HepG2 (cell line): ENCODE measurements around the gene FBXO39. TPM values are rescaled to one million over a fixed set of nuclear protein-coding genes. Genes with fewer than 3 reads are reported as not detected.

Source experiments
- ARID4A ChIP-seq: sonication (generic); formaldehyde crosslinking; IDR thresholded peaks from 2 replicates; pipeline ENCODE4 v1.5.0; 2020; ENCODE audit warnings: mild to moderate bottlenecking, missing genetic modification reagents, borderline replicate concordance
- ARNTL ChIP-seq: sonication (generic); formaldehyde crosslinking; IDR thresholded peaks from 2 replicates; pipeline ENCODE4 v1.4.0; 2020; ENCODE audit warnings: mild to moderate bottlenecking, missing genetic modification reagents
- ATF4 ChIP-seq, 2 experiments: fragments of 450-650 bp in 1 of 2; sonication (generic) in 1 of 2; formaldehyde crosslinking; IDR thresholded peaks; 2 replicates each; pipeline versions ENCODE4 v1.5.0 to v1.8.0; 2020 to 2022; ENCODE audit warnings: mild to moderate bottlenecking in 1 of 2, missing genetic modification reagents in 1 of 2
- BCL6 ChIP-seq: IDR thresholded peaks from 2 replicates; pipeline ENCODE4 v1.6.1; 2016; ENCODE audit warnings: missing genetic modification reagents, missing compliant biosample characterization
- CREB1 ChIP-seq, 2 experiments: fragments of 450-650 bp in 1 of 2; IDR thresholded peaks; 2 replicates each; pipeline ENCODE4 v1.6.1; 2016 to 2017; ENCODE audit warnings: control low read depth in 1 of 2, mild to moderate bottlenecking in 1 of 2, missing compliant biosample characterization in 1 of 2, missing genetic modification characterization in 1 of 2
- ELF3 ChIP-seq: IDR thresholded peaks from 2 replicates; pipeline ENCODE4 v1.6.1; 2016; ENCODE audit warnings: missing genetic modification reagents, missing compliant biosample characterization
- EP300 ChIP-seq, 3 experiments: sonication (generic) in 1 of 3; formaldehyde crosslinking in 1 of 3; IDR thresholded peaks; 2 replicates each; pipeline versions ENCODE4 v1.5.1 to v1.6.1; 2011 to 2020; ENCODE audit warnings: low read depth in 2 of 3, low read length in 2 of 3, borderline replicate concordance in 1 of 3, improper control_type of control experiment in 1 of 3, mild to moderate bottlenecking in 1 of 3, missing genetic modification reagents in 1 of 3, moderate library complexity in 1 of 3
- FLYWCH1 ChIP-seq: sonication (generic); formaldehyde crosslinking; IDR thresholded peaks from 2 replicates; pipeline ENCODE4 v1.8.1; 2023; ENCODE audit warnings: mild to moderate bottlenecking, missing genetic modification reagents
- GZF1 ChIP-seq: sonication (generic); formaldehyde crosslinking; IDR thresholded peaks from 2 replicates; pipeline ENCODE4 v1.5.1; 2020; ENCODE audit warnings: mild to moderate bottlenecking, missing genetic modification reagents
- IRF2 ChIP-seq: IDR thresholded peaks from 2 replicates; pipeline ENCODE4 v1.6.1; 2018; ENCODE audit warnings: missing genetic modification reagents, missing compliant biosample characterization
- ISX ChIP-seq: sonication (generic); formaldehyde crosslinking; conservative IDR thresholded peaks from 2 replicates; pipeline ENCODE4 v1.5.0; 2020; ENCODE audit warnings: missing genetic modification reagents
- KAT7 ChIP-seq: IDR thresholded peaks from 2 replicates; pipeline ENCODE4 v1.6.1; 2018; ENCODE audit warnings: borderline replicate concordance, missing compliant biosample characterization
- KLF9 ChIP-seq: IDR thresholded peaks from 2 replicates; pipeline ENCODE4 v1.6.1; 2016; ENCODE audit warnings: low read depth
- MAF1 ChIP-seq: sonication (generic); formaldehyde crosslinking; IDR thresholded peaks from 2 replicates; pipeline ENCODE4 v1.5.0; 2020; ENCODE audit warnings: missing genetic modification reagents, borderline replicate concordance
- MED1 ChIP-seq: sonication (generic); formaldehyde crosslinking; IDR thresholded peaks from 2 replicates; pipeline ENCODE4 v1.4.0; 2020; ENCODE audit warnings: missing genetic modification reagents
- RARA ChIP-seq: IDR thresholded peaks from 2 replicates; pipeline ENCODE4 v1.6.1; 2016; ENCODE audit warnings: missing genetic modification reagents, missing compliant biosample characterization
- SETDB1 ChIP-seq: sonication (generic); formaldehyde crosslinking; IDR thresholded peaks from 2 replicates; pipeline ENCODE4 v1.5.1; 2020; ENCODE audit warnings: missing genetic modification reagents, mild to moderate bottlenecking, borderline replicate concordance
- STAG1 ChIP-seq: sonication (generic); formaldehyde crosslinking; IDR thresholded peaks from 2 replicates; pipeline ENCODE4 v1.4.0; 2020; ENCODE audit warnings: missing genetic modification reagents
- ZNF256 ChIP-seq: sonication (generic); formaldehyde crosslinking; conservative IDR thresholded peaks from 2 replicates; pipeline ENCODE4 v1.4.0; 2020; ENCODE audit warnings: missing genetic modification reagents
- ZNF430 ChIP-seq: sonication (generic); formaldehyde crosslinking; IDR thresholded peaks from 2 replicates; pipeline ENCODE4 v1.9.0; 2021; ENCODE audit warnings: mild to moderate bottlenecking, missing genetic modification reagents
- ZNF501 ChIP-seq: sonication (generic); formaldehyde crosslinking; IDR thresholded peaks from 2 replicates; pipeline ENCODE4 v1.5.1; 2020; ENCODE audit warnings: mild to moderate bottlenecking, moderate library complexity, missing genetic modification reagents
- ZNF510 ChIP-seq: sonication (generic); formaldehyde crosslinking; IDR thresholded peaks from 2 replicates; pipeline ENCODE4 v1.4.0; 2020; ENCODE audit warnings: low read depth, mild to moderate bottlenecking, missing genetic modification reagents
- ZNF672 ChIP-seq: sonication (generic); formaldehyde crosslinking; IDR thresholded peaks from 2 replicates; pipeline ENCODE4 v1.8.1; 2022; ENCODE audit warnings: missing genetic modification reagents
- polyA plus RNA-seq, 8 experiments: library from polyadenylated mRNA; depleted of rRNA in 3 of 8; stranded (reverse) in 7 of 8; unstranded in 1 of 8; fragments of >200 nt; fragmentation: Illumina TruSeq in 4 of 8; extraction: Trizol in 4 of 8; gene quantifications; 2 replicates each; pipeline versions ENCODE4 v1.2.1 to v1.2.3, GENCODE V29; 2011 to 2016; ENCODE audit warnings: low read depth in 4 of 8, missing spikeins in 1 of 8, mixed read lengths in 1 of 8; ENCODE audit not compliant: insufficient read depth in 1 of 8
- total RNA-seq, 5 experiments: library from RNA; depleted of rRNA; stranded (reverse); fragments of >200 nt; fragmentation: Illumina TruSeq; extraction: Trizol; gene quantifications; 2 replicates each; pipeline ENCODE4 v1.2.3, GENCODE V29; 2016; ENCODE audit warnings: low read depth in 1 of 5

Gene FBXO39
- total and polyA plus RNA-seq, 2 of the 13 experiments (the other 11 are each of a cell fraction or from before 2014, with no cell fraction given), result 0.09 TPM; not detected in 1

DNA sequence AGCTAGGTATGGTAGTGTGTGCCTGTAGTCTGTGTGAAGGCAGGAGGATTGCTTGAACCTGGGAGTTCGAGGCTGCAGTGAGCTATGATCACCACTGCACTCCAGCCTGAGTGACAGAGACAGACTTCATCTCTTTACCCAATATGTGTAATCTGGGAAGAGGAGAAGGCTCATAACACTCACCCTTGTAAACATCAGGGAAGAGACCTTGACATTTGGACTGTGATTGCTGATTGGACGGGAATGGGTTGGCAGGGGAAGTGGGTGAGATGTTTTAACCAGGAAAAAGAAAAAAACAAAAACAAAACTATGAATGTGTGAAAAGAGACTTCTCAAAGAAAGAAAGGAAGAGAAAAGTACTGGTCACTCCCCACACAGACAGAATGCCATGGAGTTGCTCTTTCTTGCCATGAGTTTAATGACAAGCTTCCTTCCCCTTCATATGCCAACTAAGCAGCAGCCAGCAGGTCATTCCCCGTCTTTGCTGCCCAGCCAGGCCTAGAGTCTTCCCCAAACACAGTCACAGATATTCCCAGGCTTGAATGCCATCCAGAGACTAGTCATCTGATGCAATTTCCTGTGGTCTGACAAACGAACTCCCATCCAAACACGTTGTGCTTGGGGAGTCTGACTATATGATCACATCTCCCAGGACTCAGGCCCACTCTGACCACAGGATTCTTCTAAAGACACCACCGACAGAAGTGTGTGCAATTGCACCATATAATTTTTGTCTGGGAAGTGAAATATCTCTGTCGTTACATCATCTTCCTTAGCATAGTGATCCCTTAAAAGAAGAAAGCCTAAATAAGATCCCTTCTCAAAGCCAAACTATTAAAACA lies 23.7 kb upstream of the FBXO39 start (continued):
- no peak for TF ChIP-seq ZNF672 (CRISPR knock-in tag)
- TF ChIP-seq GZF1 (CRISPR knock-in tag), result no peak
- no peak for TF ChIP-seq KLF9 (CRISPR knock-in tag)
- TF ChIP-seq BCL6 (CRISPR knock-in tag), result peak; percentile 29
- no peak for TF ChIP-seq ISX (CRISPR knock-in tag)
- peak; percentile 59; the same call in 1 of the 2 replicates for TF ChIP-seq ELF3 (CRISPR knock-in tag)
- TF ChIP-seq STAG1 (CRISPR knock-in tag), result no peak
- 0 out of 2 replicates have a peak, but pooled peaks have one; percentile 36 for TF ChIP-seq KAT7 (CRISPR knock-in tag)
- TF ChIP-seq ARNTL (CRISPR knock-in tag), result no peak
- TF ChIP-seq ZNF256, result no peak
- no peak for TF ChIP-seq FLYWCH1 (CRISPR knock-in tag)
- no peak for TF ChIP-seq ZNF510 (CRISPR knock-in tag)
- peak; percentile 52; the same call in 1 of the 2 replicates for TF ChIP-seq ZNF501 (CRISPR knock-in tag)
- TF ChIP-seq ATF4 (CRISPR knock-in tag; IDR thresholded peaks at IDR 0.05), result peak in 1 of 2 experiments; percentile 97; a peak in 2 of 4 replicates
- TF ChIP-seq RARA (CRISPR knock-in tag), result peak; percentile 70
- TF ChIP-seq SETDB1 (CRISPR knock-in tag), result 0 out of 2 replicates have a peak, but pooled peaks have one; percentile 19
- TF ChIP-seq EP300 (IDR thresholded peaks at IDR 0.05; ENCODE audit: low read depth in 2 of 2, low read length in 2 of 2), result peak in 1 of 2 experiments; percentile 60; a peak in 1 of 4 replicates
- 0 out of 2 replicates have a peak, but pooled peaks have one; percentile 16 for TF ChIP-seq EP300 (CRISPR knock-in tag; IDR thresholded peaks at IDR 0.05; ENCODE audit: borderline replicate concordance)
- TF ChIP-seq MED1 (CRISPR knock-in tag), result peak; percentile 67
- 0 out of 2 replicates have a peak, but pooled peaks have one; percentile 25 for TF ChIP-seq ZNF430
- no peak for TF ChIP-seq MAF1
- TF ChIP-seq IRF2 (CRISPR knock-in tag), result no peak
- TF ChIP-seq ARID4A (CRISPR knock-in tag), result peak; percentile 21; the same call in 1 of the 2 replicates
- 0 out of 2 replicates have a peak, but pooled peaks have one; percentile 13 for TF ChIP-seq CREB1 (IDR thresholded peaks at IDR 0.05)
- peak; percentile 26 for TF ChIP-seq CREB1 (CRISPR knock-in tag; IDR thresholded peaks at IDR 0.05)
